Panc1 (cell line): ENCODE results near the gene LOX.

Source experiments
- POLR2AphosphoS5 ChIP-seq: IDR thresholded peaks from 2 replicates; pipeline ENCODE4 v1.6.1; 2012; ENCODE audit warnings: mild to moderate bottlenecking, low read depth, low read length, moderate library complexity
- SIN3A ChIP-seq: IDR thresholded peaks from 2 replicates; pipeline ENCODE4 v1.6.1; 2012; ENCODE audit warnings: low read depth, mild to moderate bottlenecking, low read length, moderate library complexity, borderline replicate concordance; ENCODE audit not compliant: insufficient read depth
- TCF7L2 ChIP-seq: IDR thresholded peaks from 2 replicates; pipeline ENCODE4 v1.6.1; 2011; ENCODE audit warnings: mild to moderate bottlenecking, low read depth, low read length, inconsistent platforms
- TF ChIP-seq, protein P1 (sequence below): fragments of 450-650 bp; IDR thresholded peaks from 2 replicates; pipeline ENCODE4 v1.5.1; 2017; ENCODE audit warnings: mild to moderate bottlenecking
- TF ChIP-seq, protein P2 (sequence below), 2 experiments: IDR thresholded peaks; 2 replicates each; pipeline ENCODE4 v1.6.1; 2011 to 2012; ENCODE audit warnings: low read depth in 2 of 2, control low read depth in 1 of 2, low read length in 1 of 2, mild to moderate bottlenecking in 1 of 2, moderate library complexity in 1 of 2; ENCODE audit not compliant: insufficient read depth in 1 of 2

DNA sequence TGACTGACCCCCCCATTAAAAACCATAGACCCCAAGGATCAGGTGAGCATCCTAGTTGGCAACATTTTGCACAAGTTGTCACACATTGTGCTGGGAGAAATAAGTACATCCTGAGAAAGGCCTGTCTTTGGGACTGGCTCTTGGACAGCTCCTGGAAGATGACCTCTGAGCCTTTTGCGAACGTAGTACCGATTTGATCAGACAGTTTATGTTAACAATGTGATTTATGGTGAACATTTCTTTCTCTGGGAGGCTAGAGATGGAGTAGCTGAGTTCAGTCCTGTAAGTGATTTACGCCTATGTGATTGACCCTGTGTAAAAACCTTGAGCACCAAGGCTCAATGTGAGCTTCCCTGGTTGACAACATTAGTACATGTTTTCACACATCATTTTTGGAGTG is 41.7 kb downstream of the LOX start:
- TF ChIP-seq, protein P1, sequence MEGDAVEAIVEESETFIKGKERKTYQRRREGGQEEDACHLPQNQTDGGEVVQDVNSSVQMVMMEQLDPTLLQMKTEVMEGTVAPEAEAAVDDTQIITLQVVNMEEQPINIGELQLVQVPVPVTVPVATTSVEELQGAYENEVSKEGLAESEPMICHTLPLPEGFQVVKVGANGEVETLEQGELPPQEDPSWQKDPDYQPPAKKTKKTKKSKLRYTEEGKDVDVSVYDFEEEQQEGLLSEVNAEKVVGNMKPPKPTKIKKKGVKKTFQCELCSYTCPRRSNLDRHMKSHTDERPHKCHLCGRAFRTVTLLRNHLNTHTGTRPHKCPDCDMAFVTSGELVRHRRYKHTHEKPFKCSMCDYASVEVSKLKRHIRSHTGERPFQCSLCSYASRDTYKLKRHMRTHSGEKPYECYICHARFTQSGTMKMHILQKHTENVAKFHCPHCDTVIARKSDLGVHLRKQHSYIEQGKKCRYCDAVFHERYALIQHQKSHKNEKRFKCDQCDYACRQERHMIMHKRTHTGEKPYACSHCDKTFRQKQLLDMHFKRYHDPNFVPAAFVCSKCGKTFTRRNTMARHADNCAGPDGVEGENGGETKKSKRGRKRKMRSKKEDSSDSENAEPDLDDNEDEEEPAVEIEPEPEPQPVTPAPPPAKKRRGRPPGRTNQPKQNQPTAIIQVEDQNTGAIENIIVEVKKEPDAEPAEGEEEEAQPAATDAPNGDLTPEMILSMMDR = no peak
- no peak for TF ChIP-seq POLR2AphosphoS5
- TF ChIP-seq, protein P2, sequence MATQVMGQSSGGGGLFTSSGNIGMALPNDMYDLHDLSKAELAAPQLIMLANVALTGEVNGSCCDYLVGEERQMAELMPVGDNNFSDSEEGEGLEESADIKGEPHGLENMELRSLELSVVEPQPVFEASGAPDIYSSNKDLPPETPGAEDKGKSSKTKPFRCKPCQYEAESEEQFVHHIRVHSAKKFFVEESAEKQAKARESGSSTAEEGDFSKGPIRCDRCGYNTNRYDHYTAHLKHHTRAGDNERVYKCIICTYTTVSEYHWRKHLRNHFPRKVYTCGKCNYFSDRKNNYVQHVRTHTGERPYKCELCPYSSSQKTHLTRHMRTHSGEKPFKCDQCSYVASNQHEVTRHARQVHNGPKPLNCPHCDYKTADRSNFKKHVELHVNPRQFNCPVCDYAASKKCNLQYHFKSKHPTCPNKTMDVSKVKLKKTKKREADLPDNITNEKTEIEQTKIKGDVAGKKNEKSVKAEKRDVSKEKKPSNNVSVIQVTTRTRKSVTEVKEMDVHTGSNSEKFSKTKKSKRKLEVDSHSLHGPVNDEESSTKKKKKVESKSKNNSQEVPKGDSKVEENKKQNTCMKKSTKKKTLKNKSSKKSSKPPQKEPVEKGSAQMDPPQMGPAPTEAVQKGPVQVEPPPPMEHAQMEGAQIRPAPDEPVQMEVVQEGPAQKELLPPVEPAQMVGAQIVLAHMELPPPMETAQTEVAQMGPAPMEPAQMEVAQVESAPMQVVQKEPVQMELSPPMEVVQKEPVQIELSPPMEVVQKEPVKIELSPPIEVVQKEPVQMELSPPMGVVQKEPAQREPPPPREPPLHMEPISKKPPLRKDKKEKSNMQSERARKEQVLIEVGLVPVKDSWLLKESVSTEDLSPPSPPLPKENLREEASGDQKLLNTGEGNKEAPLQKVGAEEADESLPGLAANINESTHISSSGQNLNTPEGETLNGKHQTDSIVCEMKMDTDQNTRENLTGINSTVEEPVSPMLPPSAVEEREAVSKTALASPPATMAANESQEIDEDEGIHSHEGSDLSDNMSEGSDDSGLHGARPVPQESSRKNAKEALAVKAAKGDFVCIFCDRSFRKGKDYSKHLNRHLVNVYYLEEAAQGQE (IDR thresholded peaks at IDR 0.05; ENCODE audit: insufficient read depth in 1 of 2, low read depth in 2 of 2, low read length in 1 of 2) = no peak
- TF ChIP-seq SIN3A = no peak
- TF ChIP-seq TCF7L2 = no peak
